SK-N-SH (cell line): Measurements from ENCODE around the gene SPRYD3. TPM values are rescaled to one million over a fixed set of nuclear protein-coding genes. Genes with fewer than 3 reads are reported as not detected.
A peak's percentile ranks its signal among the peaks of the same experiment; 100 is the strongest.

Source experiments
- CTCF ChIA-PET: fragments of 300-600, 350-600 bp; formaldehyde crosslinking; extraction: SDS; loops from one replicate; lab custom pipeline; 2021; lab: Yijun Ruan, JAX
- POLR2A ChIA-PET: fragments of 350-600 bp; sonication (Branson Sonifier 250); formaldehyde crosslinking; extraction: SDS; loops from one replicate; lab custom pipeline; 2020; ENCODE audit warnings: antibody characterized with exemption, inconsistent platforms; lab: Yijun Ruan, JAX
- DNase-seq: peaks from one replicate; pipeline ENCODE4 v3.0.0; 2012
- H2AFZ ChIP-seq: fragments of 200-600 bp; sonication (generic); 2 replicates; pipeline ENCODE4 v1.8.1; 2016; ENCODE audit warnings: antibody characterized with exemption, mild to moderate bottlenecking, low read depth
- H3F3A ChIP-seq: fragments of 200-600 bp; sonication (generic); replicated peaks from 2 replicates; pipeline ENCODE3; 2016; ENCODE audit warnings: antibody characterized with exemption, mild to moderate bottlenecking; ENCODE audit not compliant: insufficient read depth
- H3K27ac ChIP-seq, 2 experiments: fragments of 200-500 bp in 1 of 2; fragments of 200-600 bp in 1 of 2; sonication (Bioruptor generic) in 1 of 2; sonication (generic), shearing (Covaris generic) in 1 of 2; 2 replicates each; pipeline versions ENCODE4 v1.5.1 to v1.6.1; 2014 to 2016; ENCODE audit warnings: low read depth in 2 of 2, inconsistent platforms in 1 of 2, low read length in 1 of 2, mild to moderate bottlenecking in 1 of 2, mixed read lengths in 1 of 2
- H3K27me3 ChIP-seq: fragments of 200-600 bp; sonication (generic), shearing (Covaris generic); 2 replicates; pipeline ENCODE4 v1.6.1; 2016; ENCODE audit warnings: mixed run types; ENCODE audit not compliant: insufficient read depth
- H3K36me3 ChIP-seq, 2 experiments: fragments of 200-500 bp in 1 of 2; fragments of 200-600 bp in 1 of 2; sonication (Bioruptor generic) in 1 of 2; sonication (generic) in 1 of 2; replicated peaks in 1 of 2; 2 replicates each; pipeline versions ENCODE3 to v1.5.1; 2014 to 2016; ENCODE audit warnings: low read length in 1 of 2, mild to moderate bottlenecking in 1 of 2; ENCODE audit not compliant: insufficient read depth in 2 of 2, control insufficient read depth in 1 of 2
- H3K4me1 ChIP-seq, 2 experiments: fragments of 200-500 bp in 1 of 2; fragments of 200-600 bp in 1 of 2; sonication (Bioruptor generic) in 1 of 2; sonication (generic), shearing (Covaris generic) in 1 of 2; 2 replicates each; pipeline versions ENCODE4 v1.5.1 to v1.6.1; 2014 to 2016; ENCODE audit warnings: low read depth in 1 of 2, low read length in 1 of 2, mixed run types in 1 of 2; ENCODE audit not compliant: insufficient read depth in 2 of 2, control insufficient read depth in 1 of 2
- H3K4me2 ChIP-seq: fragments of 200-600 bp; sonication (generic), shearing (Covaris generic); 2 replicates; pipeline ENCODE4 v1.6.1; 2017; ENCODE audit warnings: mixed run types
- H3K4me3 ChIP-seq, 2 experiments: fragments of 200-500 bp in 1 of 2; fragments of 200-600 bp in 1 of 2; sonication (Bioruptor generic) in 1 of 2; sonication (generic), shearing (Covaris generic) in 1 of 2; 2 replicates each; pipeline versions ENCODE4 v1.5.1 to v1.8.1; 2014 to 2016; ENCODE audit warnings: low read depth in 2 of 2, inconsistent platforms in 1 of 2, low read length in 1 of 2, mild to moderate bottlenecking in 1 of 2, mixed read lengths in 1 of 2, moderate library complexity in 1 of 2
- H3K79me2 ChIP-seq: fragments of 200-600 bp; sonication (generic); 2 replicates; pipeline ENCODE4 v1.8.1; 2017; ENCODE audit warnings: mild to moderate bottlenecking; ENCODE audit not compliant: insufficient read depth
- H3K9ac ChIP-seq: fragments of 200-600 bp; sonication (generic); 2 replicates; pipeline ENCODE4 v1.6.1; 2017; ENCODE audit warnings: mixed run types
- H3K9me2 ChIP-seq: fragments of 200-600 bp; sonication (generic); 2 replicates; pipeline ENCODE4 v1.6.1; 2017; ENCODE audit warnings: mixed run types
- H3K9me3 ChIP-seq: fragments of 200-600 bp; sonication (generic); 2 replicates; pipeline ENCODE4 v1.6.1; 2017; ENCODE audit warnings: mixed run types, mild to moderate bottlenecking, moderate library complexity
- H4K20me1 ChIP-seq: fragments of 200-600 bp; sonication (generic); 2 replicates; pipeline ENCODE4 v1.6.1; 2017; ENCODE audit warnings: mild to moderate bottlenecking, mixed run types; ENCODE audit not compliant: insufficient read depth
- CTCF ChIP-seq: fragments of 200-600 bp; sonication (generic); IDR thresholded peaks from 2 replicates; pipeline ENCODE4 v1.6.1; 2017; ENCODE audit warnings: antibody characterized with exemption, mild to moderate bottlenecking, moderate library complexity
- GABPA ChIP-seq: IDR thresholded peaks from 2 replicates; pipeline ENCODE4 v1.4.0; 2012; ENCODE audit warnings: low read depth, mild to moderate bottlenecking
- JUND ChIP-seq: IDR thresholded peaks from 2 replicates; pipeline ENCODE4 v1.4.0; 2012
- MAX ChIP-seq: IDR thresholded peaks from 2 replicates; pipeline ENCODE4 v1.4.0; 2012; ENCODE audit warnings: low read depth
- RCOR1 ChIP-seq: fragments of 150-350 bp; IDR thresholded peaks from 2 replicates; pipeline ENCODE4 v1.6.1; 2017; ENCODE audit warnings: antibody characterized with exemption, low read length
- RFX5 ChIP-seq: IDR thresholded peaks from 2 replicates; pipeline ENCODE4 v1.6.1; 2012; ENCODE audit warnings: mild to moderate bottlenecking, improper control_type of control experiment, low read length
- SIN3A ChIP-seq: IDR thresholded peaks from 2 replicates; pipeline ENCODE4 v1.6.1; 2012; ENCODE audit warnings: low read depth, mild to moderate bottlenecking, low read length, moderate library complexity, borderline replicate concordance
- SMC3 ChIP-seq: IDR thresholded peaks from 2 replicates; pipeline ENCODE4 v1.6.1; 2012; ENCODE audit warnings: low read depth, low read length, improper control_type of control experiment
- TCF12 ChIP-seq: IDR thresholded peaks from 2 replicates; pipeline ENCODE4 v1.4.0; 2012
- USF1 ChIP-seq: IDR thresholded peaks from 2 replicates; pipeline ENCODE4 v1.4.0; 2012; ENCODE audit warnings: low read depth, borderline replicate concordance
- USF2 ChIP-seq: fragments of 150-350 bp; IDR thresholded peaks from 2 replicates; pipeline ENCODE4 v1.6.1; 2017; ENCODE audit warnings: antibody characterized with exemption, low read length, low read depth, borderline replicate concordance
- ZBTB33 ChIP-seq: IDR thresholded peaks from 2 replicates; pipeline ENCODE4 v1.4.0; 2012; ENCODE audit warnings: low read depth, borderline replicate concordance
- WGBS: methylation state at CpG from one replicate; pipeline ENCODE4 v1.1.6; 2017; ENCODE audit warnings: low lambda C conversion rate; 5-methylcytosine and 5-hydroxymethylcytosine counted together
- polyA plus RNA-seq, 3 experiments: library from polyadenylated mRNA; depleted of rRNA; stranded (reverse); fragments of >200 nt; gene quantifications; 2 replicates each; pipeline ENCODE4 v1.2.3, GENCODE V29; 2012

Gene SPRYD3
- polyA plus RNA-seq, 1 of the 3 experiments (the other 2 are of a cell fraction): 20.3 TPM

GRCh38 chr12:53100466-53101151 is 21.4 kb upstream of the SPRYD3 start:
- H3K27ac ChIP-seq: no peak overlapping the region
- H3K9ac ChIP-seq: no peak overlapping the region
- H3K9me3 ChIP-seq: no peaks in the 10 kb centered on the region
- no peak overlapping the region for H3K4me3 ChIP-seq
- ChIA-PET CTCF (interaction anchor here (0.6 to 7.6 kb wide), 18 partner anchors 8 to 167 kb away, joined by 3 to 385 read pairs (median 6); partner anchors contain the start of genes ESPL1, SPRYD3 and TNS2), POLR2A (no interaction called here)
- peaks cover 8% of the 10 kb centered on the region in 2 experiments for H3K36me3 ChIP-seq
- 87% methylated on average over 12 of the region's 13 CpGs for WGBS
- H4K20me1 ChIP-seq: no peaks in the 10 kb centered on the region
- no peak overlapping the region for H2AFZ ChIP-seq
- 0 out of 2 replicates have a peak overlapping the region, but pooled peaks have one; percentile 33 for H3K4me2 ChIP-seq
- peaks cover 10% of the 10 kb centered on the region; the same call in 1 of the 2 replicates for H3K79me2 ChIP-seq
- H3K27me3 ChIP-seq: no peaks in the 10 kb centered on the region
- TF ChIP-seq GABPA: no peak
- TF ChIP-seq CTCF: no peak
- TF ChIP-seq JUND: no peak
- TF ChIP-seq ZBTB33: no peak
- TF ChIP-seq USF1: no peak
- H3K9me2 ChIP-seq: no peaks in the 10 kb centered on the region
- H3K4me1 ChIP-seq: peaks cover 10 to 21% of the 10 kb centered on the region in 2 experiments; a peak in 2 of 4 replicates
- peaks cover 30% of the 10 kb centered on the region for H3F3A ChIP-seq
- DNase-seq: no peak

GRCh38 chr12:53099071-53099882 is 20.1 kb upstream of the SPRYD3 start:
- H3K27ac ChIP-seq: peak overlapping the region; percentile 90 to 98
- H3K4me2 ChIP-seq: peak overlapping the region; percentile 100
- H4K20me1 ChIP-seq: no peaks in the 10 kb centered on the region
- peak overlapping the region; percentile 81 for H3K9ac ChIP-seq
- 23% methylated on average over 6 of the region's 6 CpGs for WGBS
- H3K79me2 ChIP-seq: peaks cover 10% of the 10 kb centered on the region; the same call in 1 of the 2 replicates
- H2AFZ ChIP-seq: no peak overlapping the region
- ChIA-PET POLR2A (interaction anchor here (0.9 to 1.5 kb wide), 2 partner anchors 33 to 35 kb away, joined by 3 to 7 read pairs; no protein-coding TSS in a partner anchor), CTCF (interaction anchor here (0.5 to 7.6 kb wide), 34 partner anchors 9 to 215 kb away, joined by 3 to 385 read pairs (median 4); partner anchors contain the start of genes ESPL1, SPRYD3 and TNS2)
- no peaks in the 10 kb centered on the region for H3K9me3 ChIP-seq
- peak; percentile 90 for DNase-seq
- H3F3A ChIP-seq: peaks cover 30% of the 10 kb centered on the region
- peaks cover 8% of the 10 kb centered on the region in 2 experiments for H3K36me3 ChIP-seq
- peaks cover 10 to 21% of the 10 kb centered on the region in 2 experiments; a peak in 2 of 4 replicates for H3K4me1 ChIP-seq
- no peaks in the 10 kb centered on the region for H3K9me2 ChIP-seq
- peak overlapping the region; percentile 62 to 78; a peak in 3 of 4 replicates for H3K4me3 ChIP-seq
- H3K27me3 ChIP-seq: no peaks in the 10 kb centered on the region
- peak; percentile 74 for TF ChIP-seq TCF12
- TF ChIP-seq USF2: no peak
- TF ChIP-seq RFX5: no peak
- TF ChIP-seq MAX: peak; percentile 56; the same call in 1 of the 2 replicates
- TF ChIP-seq SIN3A: peak; percentile 59; the same call in 1 of the 2 replicates
- TF ChIP-seq RCOR1: no peak
- peak; percentile 96 for TF ChIP-seq SMC3
- TF ChIP-seq USF1: no peak
